ENCODE results near the gene SLU7.

Gene SLU7

DNA sequence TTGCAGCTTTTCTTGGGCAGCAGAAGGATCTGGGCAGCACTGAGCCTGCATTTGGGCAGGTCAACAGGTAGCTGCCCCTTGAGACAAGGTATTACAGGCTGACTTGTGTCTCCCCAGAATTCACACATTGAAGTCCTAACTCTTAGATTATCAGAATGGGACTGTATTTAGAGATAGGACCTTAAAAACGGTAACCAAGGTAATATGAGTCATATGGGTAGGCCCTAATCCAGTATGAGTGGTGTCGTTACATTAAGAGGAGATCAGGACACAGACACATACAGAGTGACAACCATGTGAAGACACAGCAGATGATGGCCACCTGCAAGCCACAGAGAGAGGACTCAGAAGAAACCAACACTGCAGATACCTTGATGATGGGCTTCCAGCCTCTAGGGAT lies 51.6 kb downstream of the SLU7 start:
- DNase-seq (ENCODE audit: low read depth) = no peak

DNA sequence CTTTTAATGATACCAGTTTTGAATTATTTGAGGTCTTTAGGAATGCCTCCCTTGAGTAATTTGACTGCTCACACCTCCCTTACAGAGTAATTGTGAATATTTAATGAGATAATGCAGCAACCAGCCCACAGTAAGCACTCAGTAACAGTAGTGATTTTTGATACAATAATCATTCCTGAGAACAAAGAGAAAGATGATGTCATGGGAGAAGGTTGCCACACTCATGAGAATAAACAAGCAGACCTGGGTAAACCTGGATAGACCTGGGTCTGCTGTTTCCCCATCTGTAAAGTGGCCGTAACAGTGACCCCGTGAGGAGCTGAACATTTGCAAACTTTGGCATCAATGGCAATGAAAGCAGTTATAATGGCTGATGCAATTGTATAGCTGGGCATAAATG lies 52.7 kb downstream of the SLU7 start:
- no peak for DNase-seq (ENCODE audit: low read depth)

DNA sequence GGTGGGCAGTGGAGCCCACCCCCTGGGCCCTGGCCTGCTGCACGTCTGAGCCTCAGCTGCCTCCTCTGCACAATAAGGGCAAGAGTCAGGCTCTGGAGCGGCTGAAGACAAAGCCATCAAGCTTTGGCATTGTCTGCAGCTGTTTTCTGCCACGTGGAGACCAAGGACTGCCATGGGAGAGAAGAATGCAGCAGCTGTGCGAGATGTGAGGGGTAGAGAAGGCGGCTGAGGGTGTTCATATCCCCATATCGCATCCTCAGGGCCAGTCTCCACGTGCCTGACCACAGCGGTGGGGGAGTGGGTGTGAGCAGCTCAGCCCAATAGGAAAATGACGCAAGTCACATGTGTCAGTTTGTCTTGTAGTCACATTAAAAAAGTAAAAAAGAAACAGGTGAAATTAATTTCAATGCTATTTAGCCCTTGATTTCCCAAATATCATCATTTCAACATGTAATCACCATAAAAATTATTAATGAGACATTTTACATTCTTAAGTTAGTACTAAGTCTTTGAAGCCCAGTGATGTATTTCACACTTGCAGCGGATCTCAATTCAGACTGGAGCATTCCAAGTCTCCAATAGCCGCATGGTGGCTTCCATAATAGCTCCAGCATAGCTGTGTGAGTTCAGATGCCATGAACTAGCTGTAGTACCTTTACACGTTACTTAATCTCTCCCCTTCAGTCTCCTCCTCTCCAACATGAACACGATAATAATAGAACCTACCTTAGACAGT lies 55.1 kb downstream of the SLU7 start:
- no peak for DNase-seq (ENCODE audit: low read depth)

DNA sequence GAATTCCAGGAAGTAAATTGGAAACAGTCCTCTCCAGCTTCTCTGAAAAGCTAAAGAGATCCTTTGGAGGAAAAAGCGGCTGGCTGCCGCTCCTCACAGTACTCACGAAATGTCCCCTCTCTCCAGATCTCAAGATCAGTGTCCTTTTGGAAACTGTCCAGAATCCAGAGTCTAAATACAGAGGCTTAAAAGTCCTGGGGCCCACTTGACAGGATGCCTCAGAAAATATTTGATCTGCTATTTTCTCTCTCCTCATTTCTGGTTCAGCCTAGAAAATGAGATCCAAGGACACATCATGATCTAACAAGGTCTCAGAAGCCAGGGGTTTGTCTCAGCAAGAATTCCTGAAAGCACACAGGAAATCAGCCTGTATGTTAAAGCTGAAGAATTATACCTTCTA lies 55.7 kb downstream of the SLU7 start:
- DNase-seq (ENCODE audit: low read depth) = no peak

DNA sequence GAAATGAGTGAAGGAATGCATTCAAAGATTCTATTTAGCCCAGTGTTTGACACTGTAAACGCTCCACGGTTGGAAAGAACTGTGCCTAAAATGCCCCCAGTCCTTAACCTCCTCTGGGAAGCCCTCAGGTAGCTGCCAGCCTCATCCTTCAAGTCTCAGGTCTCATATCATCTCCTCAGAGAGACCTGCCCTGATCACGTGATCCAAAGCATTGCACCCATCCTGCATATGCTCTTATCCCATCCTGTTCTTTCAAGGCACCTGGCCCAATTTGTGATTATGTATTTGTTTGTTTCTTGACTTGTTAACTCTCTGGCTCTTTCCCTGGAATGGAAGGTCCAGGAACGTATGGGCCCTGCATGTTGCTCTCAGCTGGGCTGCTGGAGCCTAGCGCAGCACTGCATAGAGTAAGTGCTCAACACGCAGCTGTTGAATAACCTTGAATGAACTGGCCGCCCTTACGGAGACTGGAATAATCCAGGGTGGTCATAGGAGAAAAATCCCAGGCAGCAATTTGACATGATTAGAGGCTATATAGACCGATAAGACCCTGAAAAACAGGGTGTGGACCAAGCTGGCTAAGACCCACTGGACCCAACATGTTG lies 57.2 kb downstream of the SLU7 start:
- DNase-seq (ENCODE audit: low read depth) = no peak

DNA sequence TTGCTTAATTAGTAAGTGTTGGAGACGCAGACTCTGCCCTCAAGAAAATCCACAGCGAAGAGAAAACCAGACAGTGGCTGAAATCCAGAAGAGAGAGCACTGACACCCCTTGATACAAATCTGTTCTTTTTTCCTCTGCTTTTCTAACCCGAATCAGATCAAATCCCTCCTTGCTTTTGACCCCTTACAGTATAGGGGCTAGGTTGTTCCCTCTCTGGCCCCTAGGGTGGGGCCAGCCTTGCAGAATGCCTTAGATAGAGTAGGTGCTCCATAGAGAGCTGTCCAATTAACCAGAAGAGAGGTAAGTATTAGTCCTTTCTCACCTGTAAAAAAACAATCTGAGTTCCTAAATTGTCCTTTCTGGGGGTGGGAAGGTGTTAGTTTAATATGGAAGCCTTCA lies 58.6 kb downstream of the SLU7 start:
- DNase-seq (ENCODE audit: low read depth) = no peak

DNA sequence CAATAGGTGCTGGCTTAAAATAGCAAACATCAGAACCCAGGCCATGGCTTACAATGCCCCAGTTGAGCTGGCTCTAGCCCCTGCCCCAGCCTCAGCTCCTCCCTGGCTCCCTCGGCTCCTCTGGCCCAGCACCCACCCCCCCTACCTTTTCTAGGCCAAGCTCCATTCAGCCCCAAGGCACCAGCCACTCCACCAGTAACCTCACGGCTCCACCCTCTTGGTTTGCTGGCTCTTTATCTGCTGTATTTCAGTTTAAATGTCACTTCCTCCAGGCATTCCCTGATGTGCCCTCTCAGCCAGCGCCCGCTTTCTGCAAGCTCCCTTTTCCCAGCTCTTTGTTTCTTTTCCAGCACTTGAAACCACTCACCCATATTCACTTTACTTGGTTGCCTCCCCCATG lies 59.1 kb downstream of the SLU7 start:
- DNase-seq (ENCODE audit: low read depth) = no peak

DNA sequence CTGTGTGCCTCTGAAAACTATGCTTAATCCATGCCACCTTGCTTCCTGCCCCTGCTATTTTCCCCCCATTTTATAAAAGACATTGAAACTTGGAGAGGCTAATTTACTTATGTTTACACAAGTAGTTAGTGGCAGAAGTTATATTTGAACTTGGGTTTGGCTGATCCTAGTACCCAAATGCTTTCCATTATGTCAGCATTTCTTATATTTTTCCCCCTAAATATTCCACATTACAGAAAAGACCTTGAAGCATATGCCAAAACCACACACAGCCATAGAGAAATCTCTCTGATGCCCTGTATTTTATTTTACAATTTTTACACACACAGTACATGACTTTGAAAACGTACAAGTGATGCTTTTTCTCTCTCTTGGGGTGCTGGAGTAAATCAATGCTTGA lies 59.6 kb downstream of the SLU7 start:
- no peak for DNase-seq (ENCODE audit: low read depth)

DNA sequence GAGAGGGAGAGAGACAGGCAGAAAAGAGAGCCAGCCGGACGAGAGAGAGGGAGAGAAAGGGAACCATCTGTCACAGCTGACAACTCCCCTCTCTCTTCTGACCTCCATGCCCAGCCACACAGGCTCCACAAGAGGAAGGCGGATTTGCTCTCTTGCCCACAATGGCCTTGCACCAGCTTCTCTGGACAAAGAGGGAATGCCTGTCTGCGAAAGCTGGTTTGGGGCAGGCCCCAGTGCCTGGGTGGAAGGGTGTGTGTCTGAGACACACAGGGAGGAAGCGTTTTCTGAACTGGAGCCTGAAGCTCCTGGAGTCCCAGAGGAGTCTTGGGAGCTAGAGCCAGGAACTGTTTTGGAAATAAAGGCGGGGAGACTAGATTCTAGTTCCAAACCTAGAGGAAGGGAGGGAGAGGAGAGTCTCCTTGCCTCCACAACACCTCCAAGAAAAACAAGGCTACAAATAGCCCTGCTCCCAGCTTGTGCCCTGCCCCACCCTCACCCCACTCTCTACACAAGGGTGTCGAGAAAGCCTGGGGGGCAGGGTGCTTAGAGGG lies 60.9 kb downstream of the SLU7 start:
- DNase-seq (ENCODE audit: low read depth) = no peak

DNA sequence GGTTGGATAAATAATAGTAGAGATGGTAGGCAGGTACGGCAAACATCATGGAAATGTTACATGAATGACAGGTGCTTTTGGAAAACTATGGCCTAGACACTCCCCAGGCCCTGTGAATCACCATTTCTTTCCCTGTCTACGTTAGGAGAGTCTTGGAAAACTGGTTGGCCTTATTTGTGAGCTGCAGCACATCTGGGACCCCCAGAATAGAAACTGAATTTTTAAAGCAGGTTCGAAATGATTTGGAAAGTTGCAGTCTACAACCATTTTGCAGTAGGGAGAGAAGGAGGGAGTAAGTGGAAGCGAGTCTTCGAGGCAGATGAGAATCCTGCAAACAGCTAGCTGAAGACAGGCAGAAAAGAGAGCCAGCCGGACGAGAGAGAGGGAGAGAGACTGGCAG lies 61.5 kb downstream of the SLU7 start:
- no peak for DNase-seq (ENCODE audit: low read depth)

DNA sequence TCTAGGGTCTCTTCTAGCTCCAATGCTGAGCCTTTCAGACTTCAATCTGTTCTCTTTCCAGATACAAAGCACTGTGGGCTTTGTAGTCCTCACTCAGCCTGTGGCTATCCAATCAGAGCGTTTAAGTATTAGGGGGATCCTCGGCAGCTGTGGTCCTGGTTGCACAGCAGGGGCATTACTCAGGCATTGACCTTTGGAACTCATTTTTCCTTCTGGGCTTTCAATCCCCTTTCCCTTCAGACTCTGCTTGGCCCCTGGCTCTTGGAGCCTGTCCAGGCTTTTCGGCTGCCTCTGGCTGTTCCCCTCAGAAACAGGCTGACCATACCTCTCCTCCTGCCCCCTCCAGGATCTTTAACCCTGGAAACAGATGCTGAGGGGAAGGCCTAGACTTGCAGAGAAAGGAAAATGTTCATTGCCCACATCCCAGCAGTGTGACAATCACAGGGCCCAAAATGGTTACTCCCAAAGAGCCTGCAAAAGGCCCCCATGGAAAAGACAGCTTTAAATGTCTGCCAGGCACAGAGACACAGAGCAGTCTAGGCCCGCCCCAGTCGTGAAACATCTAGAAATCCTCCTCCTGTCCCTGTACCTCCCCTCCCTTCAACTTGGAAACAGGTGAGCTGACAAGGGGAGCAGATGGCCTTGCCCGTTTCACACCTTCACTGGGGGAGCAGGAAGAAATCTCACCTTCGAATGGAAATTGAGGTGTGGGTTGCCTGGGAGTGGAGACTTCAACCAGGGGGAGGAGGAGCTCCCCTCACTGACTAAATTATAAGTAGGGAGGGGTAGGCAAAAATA lies 62.1 kb downstream of the SLU7 start:
- no peak for DNase-seq (ENCODE audit: low read depth)

DNA sequence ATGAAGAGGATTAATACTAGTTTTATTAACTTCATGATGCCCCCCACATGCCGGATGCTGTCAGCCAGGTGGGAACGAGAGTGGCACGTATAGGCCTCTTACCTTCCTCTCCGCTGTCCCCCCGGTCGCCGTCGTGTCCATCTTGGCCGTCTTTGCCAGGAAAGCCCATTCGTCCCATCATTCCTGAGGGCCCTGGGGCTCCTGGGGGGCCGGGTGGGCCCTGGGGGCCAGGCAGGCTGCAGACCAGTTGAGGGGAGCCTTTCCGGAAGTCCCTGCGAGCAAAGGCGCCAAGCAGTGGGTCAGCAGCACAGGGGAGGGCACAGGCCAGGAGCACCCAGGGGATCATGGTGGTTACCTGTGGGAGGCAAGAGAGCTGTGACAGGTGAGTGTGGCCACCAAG lies 64.2 kb downstream of the SLU7 start:
- DNase-seq (ENCODE audit: low read depth) = no peak

DNA sequence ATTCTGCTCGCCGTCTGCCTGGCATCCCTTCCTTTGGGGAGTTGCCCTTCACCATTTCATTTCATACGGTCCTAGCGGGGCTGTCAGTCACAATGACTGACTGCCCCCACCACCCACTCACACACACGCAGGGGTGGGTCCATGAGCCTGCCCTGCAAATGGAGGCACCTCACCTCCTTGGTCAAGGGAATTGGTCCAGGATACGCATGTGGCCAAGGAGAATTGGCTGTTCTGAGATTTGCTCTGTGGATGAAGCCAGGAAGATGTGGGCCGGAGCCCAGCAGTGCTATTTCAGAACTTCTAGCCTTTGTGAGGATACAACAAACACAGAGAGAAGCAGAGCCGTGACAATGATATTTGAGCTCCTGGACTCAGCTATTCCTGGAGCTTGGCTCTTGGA lies 65.5 kb downstream of the SLU7 start:
- DNase-seq (ENCODE audit: low read depth) = no peak

DNA sequence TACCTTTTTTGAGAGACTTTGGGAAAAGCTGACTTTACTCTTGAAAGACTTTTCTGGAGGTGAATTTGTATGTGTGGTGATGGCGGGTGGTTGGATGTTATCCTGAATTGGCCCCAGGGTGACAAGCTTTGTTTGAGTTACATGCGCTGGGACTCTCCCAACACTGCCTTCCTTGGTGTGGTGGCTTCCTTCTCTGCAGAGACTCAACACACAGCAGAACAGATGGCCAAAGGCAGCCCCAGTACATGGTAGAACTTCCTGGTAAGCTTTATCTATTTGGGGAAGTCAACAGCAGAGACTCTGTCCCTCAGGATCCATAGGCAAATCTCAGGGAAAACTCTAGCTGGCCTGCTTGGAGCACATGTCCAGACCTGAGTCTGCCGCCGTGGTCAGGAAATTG lies 66.6 kb downstream of the SLU7 start:
- DNase-seq (ENCODE audit: low read depth) = no peak

All from stimulated activated CD8-positive, alpha-beta memory T cell treated with anti-CD3 and anti-CD28 coated beads, Interleukin-15, amount 100 ng/mL, for 24 hours (primary cell).